HCT116 (cell line): ENCODE data around the gene ALK.

Experiments
- CTCF ChIP-seq, 3 experiments: fragments of 200-600 bp in 1 of 3; sonication (generic) in 1 of 3; IDR thresholded peaks in 2 of 3; conservative IDR thresholded peaks in 1 of 3; 2 replicates each; pipeline ENCODE4 v1.5.1; 2012 to 2017; ENCODE audit warnings: low read depth in 2 of 3, low read length in 2 of 3, antibody characterized with exemption in 1 of 3, borderline replicate concordance in 1 of 3, control low read depth in 1 of 3, mild to moderate bottlenecking in 1 of 3, mixed read lengths in 1 of 3, mixed run types in 1 of 3, moderate library complexity in 1 of 3; ENCODE audit not compliant: insufficient read depth in 1 of 3
- EZH2 ChIP-seq: fragments of 200-600 bp; sonication (generic); IDR thresholded peaks from 2 replicates; pipeline ENCODE4 v1.6.1; 2017; ENCODE audit warnings: antibody characterized with exemption, mixed run types
- EZH2phosphoT487 ChIP-seq: fragments of 200-600 bp; IDR thresholded peaks from 2 replicates; pipeline ENCODE4 v1.6.1; 2018; ENCODE audit warnings: antibody characterized with exemption, borderline replicate concordance
- MAX ChIP-seq: IDR thresholded peaks from 2 replicates; pipeline ENCODE4 v1.6.1; 2012
- POLR2A ChIP-seq: IDR thresholded peaks from 2 replicates; pipeline ENCODE4 v1.7.0; 2011; ENCODE audit warnings: borderline replicate concordance; ENCODE audit not compliant: insufficient read depth, insufficient read length; ENCODE audit errors: extremely low read depth
- POLR2AphosphoS5 ChIP-seq: IDR thresholded peaks from 2 replicates; pipeline ENCODE4 v1.6.1; 2011; ENCODE audit warnings: mild to moderate bottlenecking, low read depth, low read length, moderate library complexity
- SP1 ChIP-seq: IDR thresholded peaks from 2 replicates; pipeline ENCODE4 v1.6.1; 2012; ENCODE audit warnings: low read depth

GRCh38 chr2:29425866-29426265, 495.5 kb downstream of the ALK start:
- TF ChIP-seq MAX (no peak), POLR2AphosphoS5 (no peak), SP1 (no peak), EZH2phosphoT487 (no peak), CTCF (IDR thresholded peaks at IDR 0.05 in 2 of 3, conservative IDR thresholded peaks at IDR 0.05 in 1 of 3; ENCODE audit: borderline replicate concordance in 1 of 3, insufficient read depth in 1 of 3, low read depth in 2 of 3, low read length in 2 of 3) (no peak), POLR2A (no peak), EZH2 (no peak)
